Measurements from ENCODE around the gene TMEM81. TPM values are rescaled to one million over a fixed set of nuclear protein-coding genes. Genes with fewer than 3 reads are reported as not detected.

The TMEM81 gene
- total RNA-seq (1 to 10 TPM; 1.7 to 2.2 TPM), total RNA-seq (1.7 to 4.9 reads per million in 2 donors)

- no peak within 1 kb of the TSS for H3K4me3 Mint-ChIP-seq
- H3K27me3 Mint-ChIP-seq = no peaks in the 10 kb centered on the region
- H3K36me3 Mint-ChIP-seq (ENCODE audit: low read depth) = peaks cover 9% of the 10 kb centered on the region
- no peak within 1 kb of the TSS for H3K27ac Mint-ChIP-seq
- no peaks in the 10 kb centered on the region for H3K4me1 Mint-ChIP-seq
- DNase-seq (no peak), ATAC-seq (no peak)
- no peaks in the 10 kb centered on the region for H3K9me3 ChIP-seq (ENCODE audit: control insufficient read depth, low read length, poor library complexity, severe bottlenecking)
Observed at GRCh38 chr1:205084360-205084759, at the start of gene TMEM81. TSS of gene TMEM81 (minus strand) at chr1:205084460. CDS start at chr1:205084320, 140 bp downstream.

GRCh38 chr1:205133287-205133686 lies 49.0 kb upstream of the TMEM81 start:
- Mint-ChIP-seq H3K27me3 (no peaks in the 10 kb centered on the region), H3K27ac (no peak overlapping the region), H3K4me1 (no peaks in the 10 kb centered on the region), H3K4me3 (no peak overlapping the region), H3K36me3 (ENCODE audit: low read depth) (no peaks in the 10 kb centered on the region)
- no peaks in the 10 kb centered on the region for H3K9me3 ChIP-seq (ENCODE audit: control insufficient read depth, low read length, poor library complexity, severe bottlenecking)
- DNase-seq (no peak), ATAC-seq (no peak)

GRCh38 chr1:205129447-205130029 lies 45.3 kb upstream of the TMEM81 start:
- ATAC-seq (no peak), DNase-seq (no peak)
- no peaks in the 10 kb centered on the region for H3K27me3 Mint-ChIP-seq
- H3K4me3 Mint-ChIP-seq = no peak overlapping the region
- no peaks in the 10 kb centered on the region for H3K9me3 ChIP-seq (ENCODE audit: control insufficient read depth, low read length, poor library complexity, severe bottlenecking)
- no peak overlapping the region for H3K27ac Mint-ChIP-seq
- no peaks in the 10 kb centered on the region for H3K36me3 Mint-ChIP-seq (ENCODE audit: low read depth)
- H3K4me1 Mint-ChIP-seq = no peaks in the 10 kb centered on the region

GRCh38 chr1:205128050-205128449 lies 43.8 kb upstream of the TMEM81 start:
- ATAC-seq (no peak), DNase-seq (no peak)
- no peaks in the 10 kb centered on the region for H3K36me3 Mint-ChIP-seq (ENCODE audit: low read depth)
- peaks cover 2% of the 10 kb centered on the region for H3K4me1 Mint-ChIP-seq
- H3K27ac Mint-ChIP-seq = no peak overlapping the region
- H3K27me3 Mint-ChIP-seq = no peaks in the 10 kb centered on the region
- H3K9me3 ChIP-seq (ENCODE audit: control insufficient read depth, low read length, poor library complexity, severe bottlenecking) = no peaks in the 10 kb centered on the region
- no peak overlapping the region for H3K4me3 Mint-ChIP-seq

GRCh38 chr1:205127646-205128045 lies 43.4 kb upstream of the TMEM81 start:
- Mint-ChIP-seq H3K27ac (no peak overlapping the region), H3K27me3 (no peaks in the 10 kb centered on the region), H3K36me3 (ENCODE audit: low read depth) (no peaks in the 10 kb centered on the region), H3K4me1 (peaks cover 2% of the 10 kb centered on the region), H3K4me3 (no peak overlapping the region)
- no peaks in the 10 kb centered on the region for H3K9me3 ChIP-seq (ENCODE audit: control insufficient read depth, low read length, poor library complexity, severe bottlenecking)
- DNase-seq (no peak), ATAC-seq (no peak)

GRCh38 chr1:205124726-205125125 lies 40.5 kb upstream of the TMEM81 start:
- peaks cover 10% of the 10 kb centered on the region for H3K36me3 Mint-ChIP-seq (ENCODE audit: low read depth)
- no peak for ATAC-seq
- peaks cover 27% of the 10 kb centered on the region for H3K4me1 Mint-ChIP-seq
- DNase-seq = no peak
- H3K27me3 Mint-ChIP-seq = no peaks in the 10 kb centered on the region
- H3K4me3 Mint-ChIP-seq = no peak overlapping the region
- H3K27ac Mint-ChIP-seq = peak overlapping the region; percentile 63
- no peaks in the 10 kb centered on the region for H3K9me3 ChIP-seq (ENCODE audit: control insufficient read depth, low read length, poor library complexity, severe bottlenecking)

GRCh38 chr1:205122489-205122882 lies 38.2 kb upstream of the TMEM81 start:
- Mint-ChIP-seq H3K4me1 (peaks cover 36% of the 10 kb centered on the region), H3K27ac (peak overlapping the region; percentile 100), H3K27me3 (no peaks in the 10 kb centered on the region), H3K36me3 (ENCODE audit: low read depth) (peaks cover 13% of the 10 kb centered on the region), H3K4me3 (peak overlapping the region; percentile 100)
- DNase-seq (no peak), ATAC-seq (no peak)
- no peaks in the 10 kb centered on the region for H3K9me3 ChIP-seq (ENCODE audit: control insufficient read depth, low read length, poor library complexity, severe bottlenecking)

GRCh38 chr1:205121660-205122488 lies 37.6 kb upstream of the TMEM81 start, which contains the start of gene RBBP5:
TSS of gene RBBP5 (minus strand) at chr1:205121978. CDS start at chr1:205121873, 105 bp downstream.
- Mint-ChIP-seq H3K4me1 (peaks cover 36% of the 10 kb centered on the region), H3K36me3 (ENCODE audit: low read depth) (peaks cover 13% of the 10 kb centered on the region), H3K27ac (peak within 1 kb of the TSS; percentile 100), H3K4me3 (peak within 1 kb of the TSS; percentile 100), H3K27me3 (no peaks in the 10 kb centered on the region)
- H3K9me3 ChIP-seq (ENCODE audit: control insufficient read depth, low read length, poor library complexity, severe bottlenecking) = no peaks in the 10 kb centered on the region
- DNase-seq (peak; percentile 77 to 96 (median 87)), ATAC-seq (peak; percentile 95)

- Mint-ChIP-seq H3K27ac (peak overlapping the region; percentile 100), H3K4me1 (peaks cover 38% of the 10 kb centered on the region), H3K36me3 (ENCODE audit: low read depth) (peaks cover 16% of the 10 kb centered on the region), H3K4me3 (peak overlapping the region; percentile 15), H3K27me3 (no peaks in the 10 kb centered on the region)
- no peaks in the 10 kb centered on the region for H3K9me3 ChIP-seq (ENCODE audit: control insufficient read depth, low read length, poor library complexity, severe bottlenecking)
- DNase-seq (no peak), ATAC-seq (no peak)
Observed at GRCh38 chr1:205118752-205119151, 34.5 kb upstream of the TMEM81 start.

- Mint-ChIP-seq H3K36me3 (ENCODE audit: low read depth) (peaks cover 12% of the 10 kb centered on the region), H3K4me1 (peaks cover 20% of the 10 kb centered on the region), H3K27ac (no peak overlapping the region), H3K4me3 (no peak overlapping the region), H3K27me3 (no peaks in the 10 kb centered on the region)
- DNase-seq (no peak), ATAC-seq (no peak)
- no peaks in the 10 kb centered on the region for H3K9me3 ChIP-seq (ENCODE audit: control insufficient read depth, low read length, poor library complexity, severe bottlenecking)
Observed at GRCh38 chr1:205111354-205111753, 27.1 kb upstream of the TMEM81 start.

GRCh38 chr1:205109711-205110110 lies 25.5 kb upstream of the TMEM81 start:
- H3K9me3 ChIP-seq (ENCODE audit: control insufficient read depth, low read length, poor library complexity, severe bottlenecking) = no peaks in the 10 kb centered on the region
- Mint-ChIP-seq H3K27me3 (no peaks in the 10 kb centered on the region), H3K36me3 (ENCODE audit: low read depth) (peaks cover 12% of the 10 kb centered on the region), H3K4me3 (no peak overlapping the region), H3K27ac (no peak overlapping the region), H3K4me1 (peaks cover 23% of the 10 kb centered on the region)
- ATAC-seq (no peak), DNase-seq (no peak)

GRCh38 chr1:205109269-205109668 lies 25.0 kb upstream of the TMEM81 start:
- Mint-ChIP-seq H3K27me3 (no peaks in the 10 kb centered on the region), H3K27ac (no peak overlapping the region), H3K36me3 (ENCODE audit: low read depth) (peaks cover 12% of the 10 kb centered on the region), H3K4me1 (peaks cover 23% of the 10 kb centered on the region), H3K4me3 (no peak overlapping the region)
- DNase-seq (no peak), ATAC-seq (no peak)
- H3K9me3 ChIP-seq (ENCODE audit: control insufficient read depth, low read length, poor library complexity, severe bottlenecking) = no peaks in the 10 kb centered on the region

GRCh38 chr1:205108464-205108863 lies 24.2 kb upstream of the TMEM81 start:
- ATAC-seq (no peak), DNase-seq (no peak)
- no peaks in the 10 kb centered on the region for H3K9me3 ChIP-seq (ENCODE audit: control insufficient read depth, low read length, poor library complexity, severe bottlenecking)
- Mint-ChIP-seq H3K36me3 (ENCODE audit: low read depth) (peaks cover 16% of the 10 kb centered on the region), H3K27ac (peak overlapping the region; percentile 45), H3K4me3 (no peak overlapping the region), H3K4me1 (peaks cover 23% of the 10 kb centered on the region), H3K27me3 (no peaks in the 10 kb centered on the region)
